ENCODE measurements around the gene RPL26. TPM values are rescaled to one million over a fixed set of nuclear protein-coding genes. Genes with fewer than 3 reads are reported as not detected.
A peak's percentile ranks its signal among the peaks of the same experiment; 100 is the strongest.
"Not testable (repeated sequence)": the region's sequence is repeated elsewhere in the genome, so short reads cannot be mapped to it uniquely, and the experiment has no call there.

The RPL26 gene
- total RNA-seq, 4 donors from 2014 or later: 2,728 to 5,465 (median 3,162) TPM

- Histone ChIP-seq H3K27me3 (no peaks in the 10 kb centered on the region), H3K27ac (peak within 1 kb of the TSS; percentile 63 to 88 (median 80)), H3K36me3 (peaks cover 32 to 41% of the 10 kb centered on the region in 2 donors), H3K9me3 (no peaks in the 10 kb centered on the region), H3K4me1 (peaks cover 14 to 27% of the 10 kb centered on the region in 2 donors), H3K4me3 (replicated peaks in 1 of 3) (peak within 1 kb of the TSS; percentile 61 to 63 (median 61))
- intact Hi-C loops (cut with DNase I): no loop called here
- peak; percentile 90 to 92 for DNase-seq
- WGBS, 2 donors: 4 to 5% methylated on average over 22 to 28 of the region's 41 CpGs
- TF ChIP-seq CTCF (IDR thresholded peaks at IDR 0.05) (peak in 5 of 6 experiments; percentile 18 to 56 (median 33)), POLR2A (IDR thresholded peaks at IDR 0.05) (peak in 1 of 2 donors; percentile 77)
Measured at GRCh38 chr17:8376271-8377067, 6.5 kb downstream of the RPL26 start, which contains the start of gene KRABD2. Gene KRABD2 (minus strand): TSS chr17:8376704.

DNA sequence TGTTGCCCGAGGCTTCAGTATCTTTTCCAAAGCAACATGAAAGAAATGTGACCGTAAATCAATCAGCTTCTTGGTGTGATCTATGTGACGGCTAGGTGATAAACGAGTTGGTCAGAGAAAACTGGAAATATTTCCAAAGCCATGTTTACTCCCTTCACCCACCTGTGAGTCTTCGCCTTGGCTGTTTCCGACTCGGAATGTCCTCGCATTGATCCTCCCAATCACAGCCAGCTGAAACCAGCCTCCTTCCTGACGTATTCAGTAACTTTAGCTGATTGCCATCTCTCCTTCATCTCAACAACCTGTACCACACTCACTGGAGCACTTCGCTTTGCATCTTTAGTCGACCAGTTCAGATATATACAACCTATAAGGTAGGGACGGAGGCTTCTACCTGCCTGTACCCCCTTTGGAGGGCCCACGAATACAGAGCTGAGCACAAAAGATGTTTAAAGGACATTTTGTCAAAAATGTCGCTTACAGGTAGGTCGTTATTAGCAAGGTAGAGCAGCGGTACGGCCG, 7.2 kb downstream of the RPL26 start:
- no peaks in the 10 kb centered on the region for H3K9me3 ChIP-seq
- H3K27me3 ChIP-seq: no peaks in the 10 kb centered on the region
- H3K36me3 ChIP-seq: peaks cover 32 to 37% of the 10 kb centered on the region in 2 donors
- H3K4me3 ChIP-seq (replicated peaks in 1 of 3): peak overlapping the region; percentile 61 to 63 (median 61)
- intact Hi-C loops (cut with DNase I): no loop called here
- peak; percentile 33 to 41 for DNase-seq
- H3K27ac ChIP-seq: peak overlapping the region; percentile 63 to 88 (median 80)
- TF ChIP-seq POLR2A (IDR thresholded peaks at IDR 0.05) (peak in 1 of 2 donors; percentile 8), CTCF (IDR thresholded peaks at IDR 0.05) (no peak)
- peaks cover 9 to 21% of the 10 kb centered on the region in 2 donors for H3K4me1 ChIP-seq
- 16 to 26% methylated on average over 18 of the region's 18 CpGs for WGBS, 2 donors

- H3K27me3 ChIP-seq; H3K4me3 ChIP-seq (replicated peaks in 1 of 3); H3K27ac ChIP-seq; H3K9me3 ChIP-seq; DNase-seq; intact Hi-C loops (cut with DNase I): not testable (repeated sequence)
- H3K4me1 ChIP-seq: peaks cover 8 to 18% of the 10 kb centered on the region in 2 donors
- peaks cover 25 to 27% of the 10 kb centered on the region in 2 donors for H3K36me3 ChIP-seq
- WGBS, 2 donors: 93 to 97% methylated on average over 15 of the region's 26 CpGs
Measured at GRCh38 chr17:8373856-8374255, 9.1 kb downstream of the RPL26 start.

GRCh38 chr17:8372422-8372821, 10.6 kb downstream of the RPL26 start:
- WGBS, 2 donors: 77 to 79% methylated on average over 7 of the region's 7 CpGs
- H3K36me3 ChIP-seq: peaks cover 10 to 14% of the 10 kb centered on the region in 2 donors
- TF ChIP-seq POLR2A (IDR thresholded peaks at IDR 0.05) (no peak), CTCF (IDR thresholded peaks at IDR 0.05) (no peak)

DNA sequence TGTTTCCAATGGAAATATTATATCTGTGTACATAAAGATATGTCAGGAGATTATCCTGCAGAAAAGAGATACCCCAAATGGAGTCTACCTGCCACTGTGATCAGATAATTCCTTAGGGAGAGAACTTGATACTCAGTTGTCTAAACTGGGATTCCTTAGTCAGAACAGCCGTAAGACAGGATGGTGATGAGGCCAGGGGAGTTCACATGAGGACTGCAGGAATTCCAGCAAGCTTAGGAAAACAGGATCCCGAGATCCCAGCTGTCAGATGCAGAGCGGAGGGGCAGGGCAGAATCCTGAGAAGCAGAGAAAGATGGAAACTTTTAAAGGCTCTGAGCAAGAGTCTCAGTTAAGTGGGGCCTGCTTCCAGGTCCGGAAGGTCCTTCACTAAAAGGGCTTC, 11.2 kb downstream of the RPL26 start:
- TF ChIP-seq CTCF (IDR thresholded peaks at IDR 0.05): no peak
- TF ChIP-seq POLR2A (IDR thresholded peaks at IDR 0.05): no peak
- Histone ChIP-seq H3K4me3 (replicated peaks in 1 of 3) (no peak overlapping the region), H3K27me3 (no peaks in the 10 kb centered on the region), H3K36me3 (peaks cover 6 to 10% of the 10 kb centered on the region in 2 donors), H3K4me1 (peaks cover 8 to 14% of the 10 kb centered on the region in 2 donors), H3K9me3 (no peaks in the 10 kb centered on the region), H3K27ac (no peak overlapping the region)
- no peak for DNase-seq
- intact Hi-C loops (cut with DNase I): no loop called here
- 78 to 88% methylated on average over 4 of the region's 4 CpGs for WGBS, 2 donors

More at GRCh38 chr17:8372422-8372821, 10.6 kb downstream of the RPL26 start:
- Histone ChIP-seq H3K4me3 (replicated peaks in 1 of 3) (no peak overlapping the region), H3K9me3 (no peaks in the 10 kb centered on the region), H3K27ac (no peak overlapping the region), H3K4me1 (peaks cover 8 to 18% of the 10 kb centered on the region in 2 donors), H3K27me3 (no peaks in the 10 kb centered on the region)
- intact Hi-C loops (cut with DNase I): no loop called here
- DNase-seq: no peak

All from thyroid gland (tissue), 4 donors.